ENCODE results near the gene BCL11B.

The BCL11B gene

GRCh38 chr14:99267837-99268781, 3.9 kb downstream of the BCL11B start:
- DNase-seq (ENCODE audit: low read depth): no peak

GRCh38 chr14:99267381-99267780, 4.6 kb downstream of the BCL11B start:
- DNase-seq (ENCODE audit: low read depth): no peak

- peak; percentile 73 for DNase-seq (ENCODE audit: low read depth)
Measured at GRCh38 chr14:99266181-99267178, 5.5 kb downstream of the BCL11B start.

- no peak for DNase-seq (ENCODE audit: low read depth)
Measured at GRCh38 chr14:99265571-99265970, 6.4 kb downstream of the BCL11B start.

- no peak for DNase-seq (ENCODE audit: low read depth)
Measured at GRCh38 chr14:99264691-99265450, 7.1 kb downstream of the BCL11B start.

GRCh38 chr14:99263564-99264330, 8.2 kb downstream of the BCL11B start:
- no peak for DNase-seq (ENCODE audit: low read depth)

- DNase-seq (ENCODE audit: low read depth): no peak
Measured at GRCh38 chr14:99262977-99263448, 9.0 kb downstream of the BCL11B start.

- DNase-seq (ENCODE audit: low read depth): no peak
Measured at GRCh38 chr14:99261912-99262787, 9.8 kb downstream of the BCL11B start.

- no peak for DNase-seq (ENCODE audit: low read depth)
Measured at GRCh38 chr14:99260587-99261551, 11.1 kb downstream of the BCL11B start.

- DNase-seq (ENCODE audit: low read depth): no peak
Measured at GRCh38 chr14:99260116-99260515, 11.9 kb downstream of the BCL11B start.

GRCh38 chr14:99258876-99259726, 12.9 kb downstream of the BCL11B start:
- no peak for DNase-seq (ENCODE audit: low read depth)

GRCh38 chr14:99258341-99258861, 13.6 kb downstream of the BCL11B start:
- DNase-seq (ENCODE audit: low read depth): no peak

- DNase-seq (ENCODE audit: low read depth): no peak
Measured at GRCh38 chr14:99257673-99258221, 14.2 kb downstream of the BCL11B start.

GRCh38 chr14:99257122-99257672, 14.8 kb downstream of the BCL11B start:
- DNase-seq (ENCODE audit: low read depth): no peak

GRCh38 chr14:99256483-99256874, 15.5 kb downstream of the BCL11B start:
- DNase-seq (ENCODE audit: low read depth): no peak

- DNase-seq (ENCODE audit: low read depth): no peak
Measured at GRCh38 chr14:99255621-99256482, 16.1 kb downstream of the BCL11B start.

All from stimulated activated CD8-positive, alpha-beta memory T cell treated with anti-CD3 and anti-CD28 coated beads, Interleukin-7, amount 100 ng/mL, for 24 hours (primary cell).